Esophagus muscularis mucosa (tissue), 4 donors: ENCODE measurements around the gene ZNF174. TPM values are rescaled to one million over a fixed set of nuclear protein-coding genes. Genes with fewer than 3 reads are reported as not detected.

Experiments
- DNase-seq: peaks from one replicate; pipeline ENCODE4 v3.0.0-alpha.2; 2017; ENCODE audit errors: extremely low spot score
- H3K27ac ChIP-seq, 4 donors: fragments of 200-600 bp; sonication (generic); replicated peaks in 1 of 4; 1 replicate in 3 of 4; 2 replicates in 1 of 4; pipeline ENCODE4 v1.5.1; 2016 to 2019; ENCODE audit warnings: mild to moderate bottlenecking in 1 of 4
- H3K27me3 ChIP-seq, 4 donors: fragments of 200-600 bp; sonication (generic); one replicate each; pipeline versions ENCODE4 v1.5.1 to v1.6.0; 2016 to 2019
- H3K36me3 ChIP-seq, 4 donors: fragments of 200-600 bp; sonication (generic); one replicate each; pipeline ENCODE4 v1.5.1; 2016 to 2019
- H3K4me1 ChIP-seq, 4 donors: fragments of 200-600 bp; sonication (generic); one replicate each; pipeline ENCODE4 v1.5.1; 2016 to 2019
- H3K4me3 ChIP-seq, 4 donors: fragments of 200-600 bp; sonication (generic); 1 replicate in 2 of 4; 2 replicates in 2 of 4; pipeline ENCODE4 v1.5.1; 2016 to 2019; ENCODE audit warnings: mild to moderate bottlenecking in 4 of 4, moderate library complexity in 1 of 4
- H3K9me3 ChIP-seq, 4 donors: fragments of 200-600 bp; sonication (generic); 1 replicate in 3 of 4; 2 replicates in 1 of 4; pipeline ENCODE4 v1.5.1; 2016 to 2019
- CTCF ChIP-seq, 3 experiments: fragments of 200-600 bp in 2 of 3; fragments of 450-650 bp in 1 of 3; sonication (generic) in 2 of 3; IDR thresholded peaks; one replicate each; pipeline ENCODE4 v1.5.1; 2017 to 2019; ENCODE audit warnings: antibody characterized with exemption in 3 of 3, mild to moderate bottlenecking in 2 of 3, moderate library complexity in 1 of 3
- EP300 ChIP-seq: sonication (generic); formaldehyde crosslinking; IDR thresholded peaks from one replicate; pipeline ENCODE4 v1.6.1; 2017; ENCODE audit warnings: antibody characterized with exemption
- POLR2A ChIP-seq: fragments of 450-650 bp; IDR thresholded peaks from one replicate; pipeline ENCODE4 v1.6.1; 2017; ENCODE audit warnings: antibody characterized with exemption, moderate library complexity, mild to moderate bottlenecking, low read depth
- POLR2AphosphoS5 ChIP-seq, 2 donors: sonication (generic); formaldehyde crosslinking; IDR thresholded peaks; one replicate each; pipeline ENCODE4 v1.6.1; 2017; ENCODE audit warnings: antibody characterized with exemption in 2 of 2
- WGBS: methylation state at CpG from one replicate; pipeline ENCODE4 v1.1.5; 2018; 5-methylcytosine and 5-hydroxymethylcytosine counted together
- intact Hi-C: fragments of 100-400 bp; cut with DNase I; formaldehyde crosslinking; loops from one replicate; pipeline ENCODE4 v1.15.1; 2023
- total RNA-seq, 4 donors: library from RNA; depleted of rRNA; stranded (reverse); fragments of >200 nt; gene quantifications; one replicate each; pipeline versions ENCODE4 v1.1.0 to v1.2.1, GENCODE V29; 2016

Gene ZNF174
- total RNA-seq, 4 donors from 2014 or later: 8.9 to 23.2 (median 16.4) TPM

DNA sequence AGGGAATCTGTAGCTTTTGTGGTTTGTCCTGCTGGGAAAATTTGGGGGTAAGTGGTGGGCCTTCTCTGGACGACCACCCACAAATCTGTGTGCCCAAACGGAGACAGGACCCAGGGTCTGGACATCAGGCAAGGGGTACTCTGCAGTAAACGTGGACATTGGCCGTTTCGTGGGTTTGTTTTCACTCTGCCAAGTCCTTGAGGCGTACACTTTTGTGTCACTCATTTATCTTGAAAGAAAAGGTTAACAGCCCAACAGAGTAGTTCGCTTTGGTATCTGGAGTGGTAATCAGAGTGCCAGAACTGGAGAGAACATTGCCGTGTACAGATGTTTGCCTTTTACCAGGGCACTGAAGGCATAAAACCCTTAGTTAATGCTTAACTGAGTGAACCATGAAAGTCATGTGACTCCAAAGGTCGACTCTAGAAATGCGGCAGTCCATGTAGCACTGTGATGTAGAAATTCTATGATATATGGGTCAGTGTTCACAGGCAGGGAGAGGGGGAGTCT, 57.9 kb downstream of the ZNF174 start:
- WGBS: 4% methylated on average over 10 of the region's 10 CpGs
- H3K27ac ChIP-seq: peak overlapping the region; percentile 92 to 98 (median 95)
- H3K27me3 ChIP-seq: no peaks in the 10 kb centered on the region
- DNase-seq: no peak
- no peaks in the 10 kb centered on the region for H3K9me3 ChIP-seq
- no peak for TF ChIP-seq EP300
- no peak for TF ChIP-seq CTCF (IDR thresholded peaks at IDR 0.05)
- no peak for TF ChIP-seq POLR2AphosphoS5 (IDR thresholded peaks at IDR 0.05)
- TF ChIP-seq POLR2A: no peak
- peak overlapping the region; percentile 85 to 93 (median 92) for H3K4me3 ChIP-seq
- peaks cover 54 to 78% (median 76%) of the 10 kb centered on the region in 4 donors for H3K4me1 ChIP-seq
- H3K36me3 ChIP-seq: no peaks in the 10 kb centered on the region
- intact Hi-C loops: loop anchor here (2.0 to 5.0 kb wide), 2 partner anchors 43 to 58 kb away; partner anchors contain the start of genes CLUAP1, ZNF174 and ZSCAN32

Other genes starting within 250 kb of the ZNF174 start
- not detected for gene OR1F1, start 213.0 kb upstream of the ZNF174 start, total RNA-seq
- gene ZNF200, start 166.1 kb upstream of the ZNF174 start, total RNA-seq: 1 to 10 TPM; 5.8 to 8.2 (median 7.1) TPM
- 1 to 10 TPM; 1.2 to 4.0 (median 1.5) TPM for gene MEFV, start 144.6 kb upstream of the ZNF174 start, total RNA-seq
- gene ZNF263, start 117.7 kb upstream of the ZNF174 start, total RNA-seq: 10 to 100 TPM; 31.1 to 54.3 (median 42.8) TPM
- 1 to 10 TPM; 4.6 to 8.3 (median 7.6) TPM for gene TIGD7, start 95.8 kb upstream of the ZNF174 start, total RNA-seq
- gene ZNF75A, start 95.7 kb upstream of the ZNF174 start, total RNA-seq: 10 to 100 TPM; 15.4 to 18.9 (median 16.9) TPM
- gene OR2C1, start 45.3 kb upstream of the ZNF174 start, total RNA-seq: not detected
- gene ZSCAN32, start 211 bp upstream of the ZNF174 start, total RNA-seq: 10 to 100 TPM; 12.9 to 16.1 (median 15.2) TPM
- 1 to 10 TPM; 1.5 to 2.2 (median 1.8) TPM for gene ZNF597, start 42.3 kb downstream of the ZNF174 start, total RNA-seq
- gene NAA60, start 42.5 kb downstream of the ZNF174 start, total RNA-seq: 10 to 100 TPM; 28.0 to 59.8 (median 47.8) TPM
- gene C16orf90, start 94.3 kb downstream of the ZNF174 start, total RNA-seq: not detected
- 10 to 100 TPM; 25.0 to 31.5 (median 26.9) TPM for gene CLUAP1, start 99.8 kb downstream of the ZNF174 start, total RNA-seq
- gene NLRC3, start 176.2 kb downstream of the ZNF174 start, total RNA-seq: 1 to 10 TPM in 1 of 4 donors, under 1 TPM in 3; 0.57 to 2.5 (median 0.95) TPM
- gene SLX4, start 210.4 kb downstream of the ZNF174 start, total RNA-seq: 1 to 10 TPM; 3.0 to 5.8 (median 3.9) TPM